ENCODE results near the gene TENT4B.

GRCh38 chr16:50156590-50156989 lies 3.5 kb downstream of the TENT4B start:
- TF ChIP-seq ELF4 (IDR thresholded peaks at IDR 0.05): no peak
- no peak for TF ChIP-seq SP1 (IDR thresholded peaks at IDR 0.05)
- no peak for TF ChIP-seq CTBP1 (IDR thresholded peaks at IDR 0.05; ENCODE audit: borderline replicate concordance)
- TF ChIP-seq SUZ12 (IDR thresholded peaks at IDR 0.05): no peak
- no peak for TF ChIP-seq BHLHE40 (IDR thresholded peaks at IDR 0.05; ENCODE audit: borderline replicate concordance)
- no peak for TF ChIP-seq PKNOX1 (IDR thresholded peaks at IDR 0.05)
